Measurements from ENCODE around the gene SMCO4.

The SMCO4 gene

GRCh38 chr11:93528757-93529645, 14.2 kb downstream of the SMCO4 start:
- DNase-seq (ENCODE audit: low spot score), result no peak

- DNase-seq (ENCODE audit: low spot score), result no peak
Measured at GRCh38 chr11:93528252-93528651, 14.9 kb downstream of the SMCO4 start.

DNA sequence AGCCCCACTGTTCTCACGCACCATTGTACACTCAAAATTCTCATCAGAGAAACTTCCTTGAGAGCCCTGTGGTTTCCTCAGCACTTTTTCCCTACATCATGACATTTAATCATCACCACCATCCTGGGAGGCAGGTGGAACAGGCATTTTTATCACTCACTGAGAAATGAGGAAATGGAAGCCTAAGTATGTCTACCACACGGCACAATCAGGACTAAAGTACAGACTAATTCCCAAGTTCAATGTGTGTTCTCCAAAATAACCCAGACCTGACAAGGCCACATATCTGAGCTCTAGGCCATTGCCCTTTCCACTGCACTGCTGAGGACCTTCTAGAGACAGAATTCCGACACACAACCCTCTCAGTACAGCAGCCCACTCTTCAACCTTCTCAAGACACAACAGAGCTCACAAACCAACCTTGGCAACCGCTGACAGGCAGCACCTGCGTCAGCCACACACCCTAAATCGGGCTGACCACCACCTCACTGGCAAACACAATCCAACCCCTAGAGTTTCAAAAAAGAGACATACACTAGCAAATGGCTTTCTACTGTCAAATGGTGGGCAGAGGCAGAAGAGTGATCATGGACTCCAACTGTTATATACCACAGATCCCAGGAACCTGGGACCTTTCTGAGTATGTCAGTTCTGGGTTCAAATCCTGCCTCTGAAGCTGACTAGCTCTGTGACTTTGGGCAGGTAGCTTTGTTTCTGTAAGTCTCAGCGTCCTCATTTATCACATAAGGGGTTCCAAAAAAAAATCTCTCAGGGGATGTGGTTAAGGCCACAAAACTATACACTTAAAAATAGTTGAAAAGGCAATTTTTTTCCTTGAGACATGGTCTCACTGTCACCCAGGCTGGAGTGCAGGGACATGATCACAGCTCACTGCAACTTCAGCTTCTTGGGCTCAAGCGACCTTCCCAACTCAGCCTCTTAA, 16.3 kb downstream of the SMCO4 start:
- no peak for DNase-seq (ENCODE audit: low spot score)

GRCh38 chr11:93526346-93526633, 16.9 kb downstream of the SMCO4 start:
- no peak for DNase-seq (ENCODE audit: low spot score)

- no peak for DNase-seq (ENCODE audit: low spot score)
Measured at GRCh38 chr11:93525601-93526345, 17.4 kb downstream of the SMCO4 start.

GRCh38 chr11:93524858-93525257, 18.3 kb downstream of the SMCO4 start:
- no peak for DNase-seq (ENCODE audit: low spot score)

- no peak for DNase-seq (ENCODE audit: low spot score)
Measured at GRCh38 chr11:93524173-93524536, 19.0 kb downstream of the SMCO4 start.

- no peak for DNase-seq (ENCODE audit: low spot score)
Measured at GRCh38 chr11:93520726-93521509, 22.3 kb downstream of the SMCO4 start.

GRCh38 chr11:93519179-93519578, 24.0 kb downstream of the SMCO4 start:
- no peak for DNase-seq (ENCODE audit: low spot score)

- no peak for DNase-seq (ENCODE audit: low spot score)
Measured at GRCh38 chr11:93518081-93518480, 25.1 kb downstream of the SMCO4 start.

- no peak for DNase-seq (ENCODE audit: low spot score)
Measured at GRCh38 chr11:93517611-93518010, 25.6 kb downstream of the SMCO4 start.

- no peak for DNase-seq (ENCODE audit: low spot score)
Measured at GRCh38 chr11:93517041-93517440, 26.1 kb downstream of the SMCO4 start.

DNA sequence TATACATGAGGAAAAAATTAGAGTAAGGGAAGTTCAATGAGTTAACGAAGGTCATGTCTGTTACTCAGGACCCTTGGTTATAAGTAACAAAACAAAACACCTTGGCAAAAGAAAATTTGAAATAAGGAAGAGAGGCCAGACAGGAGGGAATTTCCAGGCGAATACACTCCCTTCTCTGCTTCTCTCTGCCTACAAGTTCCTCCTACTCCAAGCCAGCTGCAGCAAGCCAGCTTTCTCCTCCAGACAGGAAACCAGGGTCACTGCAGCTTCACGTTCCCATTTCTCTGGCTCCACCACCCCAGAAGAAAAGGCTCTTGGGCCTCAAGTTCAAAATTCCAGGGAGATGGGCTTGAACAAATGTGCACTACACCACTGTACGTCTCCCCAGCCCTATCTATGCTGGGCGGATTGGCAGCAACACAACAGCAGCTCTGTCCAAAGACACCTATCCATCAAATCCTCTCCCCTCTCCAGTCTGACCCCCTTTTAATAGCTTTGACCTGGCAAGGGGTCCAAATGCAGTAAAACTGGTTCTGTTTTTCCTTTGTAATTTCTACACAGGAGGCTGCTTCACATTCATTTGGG, 27.7 kb downstream of the SMCO4 start:
- DNase-seq (ENCODE audit: low spot score), result no peak

- no peak for DNase-seq (ENCODE audit: low spot score)
Measured at GRCh38 chr11:93514712-93515111, 28.5 kb downstream of the SMCO4 start.

DNA sequence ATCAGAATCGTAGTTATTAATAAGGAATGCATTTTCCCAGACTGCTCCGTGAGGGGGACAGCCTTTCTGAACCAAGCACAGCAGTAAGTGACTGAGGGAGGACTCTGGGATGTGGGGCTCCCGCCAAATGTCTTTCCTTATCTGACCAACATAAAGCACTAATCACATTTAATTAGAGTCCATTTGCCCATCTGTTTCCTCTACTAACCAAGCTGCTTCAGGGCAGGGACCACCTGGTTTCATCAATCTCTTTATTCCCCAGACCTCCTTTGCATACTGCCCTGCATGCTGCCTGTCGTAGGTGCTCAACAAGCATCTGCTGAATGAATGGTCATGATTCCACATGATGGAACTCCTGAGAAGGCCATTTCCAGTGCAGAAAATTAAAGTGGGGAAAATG, 29.4 kb downstream of the SMCO4 start:
- DNase-seq (ENCODE audit: low spot score), result no peak

DNA sequence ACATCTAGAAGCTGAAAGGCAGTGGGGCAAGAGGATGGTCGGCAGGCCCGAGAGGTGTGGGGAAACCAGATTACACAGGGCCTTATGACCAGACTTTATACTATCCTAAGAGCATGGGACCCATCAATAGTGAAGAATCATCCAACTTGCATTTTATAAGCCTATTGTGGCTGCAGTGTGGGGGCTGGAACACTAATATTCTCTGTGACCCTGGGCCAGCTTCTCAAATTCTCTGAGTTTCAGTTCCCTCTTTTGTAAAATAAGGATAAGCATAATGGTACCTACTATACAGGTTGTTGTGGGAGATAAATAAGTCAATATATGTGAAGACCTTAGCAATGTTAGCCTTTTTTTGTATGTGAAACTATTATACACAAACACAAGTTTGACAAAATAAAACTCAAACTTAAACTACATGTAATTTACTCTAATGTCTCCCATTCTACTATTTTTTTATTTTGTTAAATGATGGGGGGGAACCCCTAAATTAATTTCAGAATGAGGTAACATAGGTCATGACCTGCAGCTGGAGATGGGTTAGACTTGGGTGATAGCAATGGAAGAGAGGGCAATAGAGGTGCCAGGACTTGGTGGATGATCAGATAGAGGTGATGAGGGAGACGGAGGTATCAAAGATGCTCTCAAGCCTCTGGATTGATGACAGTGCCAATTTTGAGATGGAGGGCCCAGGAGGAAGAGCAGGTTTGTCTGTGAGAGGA, 30.1 kb downstream of the SMCO4 start:
- no peak for DNase-seq (ENCODE audit: low spot score)

DNA sequence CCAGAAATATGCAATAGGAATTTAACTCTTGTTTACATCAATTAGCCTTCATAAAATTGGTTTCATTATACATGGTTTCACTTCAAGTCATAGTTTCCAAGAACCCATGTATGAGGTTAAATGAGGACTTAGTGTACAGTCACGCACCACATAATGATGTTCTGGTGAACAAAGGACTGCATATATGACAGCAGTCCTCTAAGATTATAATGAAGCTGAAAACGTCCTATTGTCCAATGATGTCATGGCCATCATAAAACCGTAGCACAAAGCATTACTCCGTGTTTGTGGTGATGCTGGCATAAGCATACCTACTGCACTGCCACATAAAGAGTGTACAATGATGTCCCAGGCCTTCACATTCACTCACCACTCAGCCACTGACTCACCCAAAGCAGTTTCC, 31.1 kb downstream of the SMCO4 start:
- DNase-seq (ENCODE audit: low spot score), result no peak

GRCh38 chr11:93510196-93510873, 32.9 kb downstream of the SMCO4 start:
- no peak for DNase-seq (ENCODE audit: low spot score)

DNA sequence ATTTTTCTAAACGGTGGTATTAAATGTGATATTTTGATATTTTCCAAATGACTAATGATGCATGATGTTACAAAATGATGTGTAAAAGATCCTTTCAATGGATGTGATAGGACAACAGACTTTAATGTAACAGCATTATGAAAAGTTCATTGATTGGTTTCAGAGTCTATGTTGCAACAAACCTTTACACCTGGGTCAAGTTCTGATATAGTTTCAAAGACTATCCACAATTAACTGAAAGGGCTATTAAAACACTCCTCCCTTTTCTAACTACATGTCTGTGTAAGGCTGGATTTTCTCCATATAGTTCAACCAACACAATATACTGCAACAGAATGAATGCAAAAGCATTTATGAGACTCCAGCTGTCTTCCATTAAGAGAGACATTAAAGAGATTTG, 35.7 kb downstream of the SMCO4 start:
- DNase-seq (ENCODE audit: low spot score), result no peak

DNA sequence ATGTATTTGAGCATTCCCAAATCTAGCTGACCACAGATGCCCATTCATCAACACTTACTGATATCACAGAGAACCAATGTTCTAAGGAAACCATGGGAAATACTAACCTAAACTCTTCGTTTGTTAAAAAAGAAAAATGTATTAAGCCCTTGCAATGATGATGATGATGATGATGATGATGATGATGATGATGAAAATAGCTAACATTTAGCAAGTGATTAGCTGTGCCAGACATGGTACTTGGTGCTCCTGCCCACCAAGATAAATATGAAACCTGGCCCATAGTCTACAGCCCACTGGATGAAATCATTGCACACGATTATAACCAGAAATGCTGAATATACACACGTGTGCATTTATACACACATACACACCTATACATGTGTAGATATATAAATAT, 37.5 kb downstream of the SMCO4 start:
- DNase-seq (ENCODE audit: low spot score), result no peak
